GM12878 (cell line): ENCODE measurements around the gene RELT.

Source experiments
- ATF2 ChIP-seq: IDR thresholded peaks from 2 replicates; pipeline ENCODE4 v1.6.1; 2012; ENCODE audit warnings: low read length, inconsistent platforms
- BCL11A ChIP-seq: IDR thresholded peaks from 2 replicates; pipeline ENCODE4 v1.6.1; 2011; ENCODE audit warnings: low read depth, low read length
- BCLAF1 ChIP-seq: fragments of 450-650 bp; IDR thresholded peaks from 2 replicates; pipeline ENCODE4 v1.6.1; 2017; ENCODE audit warnings: antibody characterized with exemption, mild to moderate bottlenecking, moderate library complexity
- CREM ChIP-seq: IDR thresholded peaks from 2 replicates; pipeline ENCODE4 v1.6.1; 2014; ENCODE audit warnings: antibody characterized with exemption, low read depth
- CTCF ChIP-seq, 3 experiments: IDR thresholded peaks in 2 of 3; conservative IDR thresholded peaks in 1 of 3; 2 replicates each; pipeline ENCODE4 v1.5.1; 2011; ENCODE audit warnings: low read depth in 3 of 3, low read length in 3 of 3, mild to moderate bottlenecking in 3 of 3, control low read depth in 2 of 3, moderate library complexity in 2 of 3, inconsistent platforms in 1 of 3, mixed read lengths in 1 of 3; ENCODE audit not compliant: control insufficient read depth in 2 of 3, insufficient read depth in 1 of 3; ENCODE audit errors: extremely low read depth in 1 of 3
- FOS ChIP-seq: IDR thresholded peaks from 3 replicates; pipeline ENCODE4 v1.6.1; 2011; ENCODE audit warnings: borderline replicate concordance; ENCODE audit not compliant: insufficient read length; ENCODE audit errors: extremely low read depth
- KDM1A ChIP-seq: fragments of 200-600 bp; sonication (generic); IDR thresholded peaks from 2 replicates; pipeline ENCODE4 v1.6.1; 2016; ENCODE audit warnings: borderline replicate concordance
- MAX ChIP-seq: IDR thresholded peaks from 2 replicates; pipeline ENCODE4 v1.6.1; 2012; ENCODE audit warnings: low read depth, low read length, improper control_type of control experiment
- SIN3A ChIP-seq: IDR thresholded peaks from 2 replicates; pipeline ENCODE4 v1.6.1; 2012; ENCODE audit warnings: low read depth, low read length, improper control_type of control experiment
- ZNF592 ChIP-seq: fragments of 450-650 bp; IDR thresholded peaks from 2 replicates; pipeline ENCODE4 v1.6.1; 2017; ENCODE audit warnings: mild to moderate bottlenecking, moderate library complexity
- ZNF622 ChIP-seq: fragments of 450-650 bp; IDR thresholded peaks from 2 replicates; pipeline ENCODE4 v1.6.1; 2017; ENCODE audit warnings: mild to moderate bottlenecking, inconsistent platforms

GRCh38 chr11:73343076-73343873, 32.9 kb upstream of the RELT start:
- TF ChIP-seq CTCF (IDR thresholded peaks at IDR 0.05 in 2 of 3, conservative IDR thresholded peaks at IDR 0.05 in 1 of 3; ENCODE audit: control insufficient read depth in 2 of 3, extremely low read depth in 1 of 3, insufficient read depth in 1 of 3, low read depth in 3 of 3, low read length in 3 of 3) = no peak
- TF ChIP-seq ATF2 = no peak
- no peak for TF ChIP-seq BCL11A
- no peak for TF ChIP-seq MAX
- no peak for TF ChIP-seq BCLAF1
- TF ChIP-seq ZNF622 = no peak
- no peak for TF ChIP-seq KDM1A
- no peak for TF ChIP-seq ZNF592
- no peak for TF ChIP-seq SIN3A
- TF ChIP-seq FOS = no peak
- no peak for TF ChIP-seq CREM
